Muscle of leg (tissue), 11 donors: Measurements from ENCODE around the gene CDC42EP4. TPM values are rescaled to one million over a fixed set of nuclear protein-coding genes. Genes with fewer than 3 reads are reported as not detected.
"Not testable (repeated sequence)": the region's sequence is repeated elsewhere in the genome, so short reads cannot be mapped to it uniquely, and the experiment has no call there.

Source experiments
- DNase-seq: peaks from one replicate; pipeline ENCODE4 v3.0.0; 2013
- H3K27ac ChIP-seq: one replicate; pipeline ENCODE4 v1.5.1; 2013; ENCODE audit warnings: mild to moderate bottlenecking, low read length, control low read depth
- H3K27me3 ChIP-seq: one replicate; pipeline ENCODE4 v1.6.1; 2013; ENCODE audit warnings: low read length; ENCODE audit not compliant: control insufficient read depth, insufficient read depth
- H3K36me3 ChIP-seq: one replicate; pipeline ENCODE4 v1.6.1; 2013; ENCODE audit warnings: low read length; ENCODE audit not compliant: control insufficient read depth, insufficient read depth
- H3K4me1 ChIP-seq: one replicate; pipeline ENCODE4 v1.6.1; 2013; ENCODE audit warnings: low read length; ENCODE audit not compliant: control insufficient read depth, insufficient read depth
- H3K4me3 ChIP-seq: one replicate; pipeline ENCODE4 v1.5.1; 2013; ENCODE audit warnings: low read length, control low read depth
- H3K9me3 ChIP-seq: replicated peaks from 2 replicates; pipeline ENCODE4 v1.6.1; 2013; ENCODE audit warnings: low read depth, low read length; ENCODE audit not compliant: control insufficient read depth
- WGBS: methylation state at CpG from one replicate; pipeline ENCODE4 v1.1.5; 2013; ENCODE audit warnings: missing lambda C conversion rate; ENCODE audit not compliant: insufficient coverage; 5-methylcytosine and 5-hydroxymethylcytosine counted together
- polyA plus RNA-seq, 8 donors: library from polyadenylated mRNA; unstranded; fragments of 120-200 nt; gene quantifications; one replicate each; pipeline versions ENCODE4 v1.2.1 to v1.2.3, GENCODE V29; 2013; ENCODE audit warnings: inconsistent platforms in 1 of 8, low replicate concordance in 1 of 8; ENCODE audit not compliant: insufficient read length in 8 of 8, insufficient read depth in 1 of 8
- total RNA-seq: library from RNA; stranded (reverse); fragments of 120-200 nt; gene quantifications from one replicate; pipeline ENCODE4 v1.2.4, GENCODE V29; 2013

The CDC42EP4 gene
- total and polyA plus RNA-seq, 9 donors: 13.4 to 30.9 (median 21.5) TPM

GRCh38 chr17:73312887-73313286, 1.1 kb upstream of the CDC42EP4 start:
- H3K9me3 ChIP-seq, H3K4me3 ChIP-seq, H3K27ac ChIP-seq, DNase-seq, H3K27me3 ChIP-seq, H3K36me3 ChIP-seq: not testable (repeated sequence)
- whole genome bisulfite sequencing: 68% methylated on average over 3 of the region's 11 CpGs
- peaks cover 45% of the 10 kb centered on the region for H3K4me1 ChIP-seq

- 0% methylated on average over 35 of the region's 38 CpGs for WGBS
- no peak for DNase-seq
These were observed 397 bp downstream of the CDC42EP4 start for GRCh38 chr17:73311428-73311780.

GRCh38 chr17:73309727-73310596, 1.8 kb downstream of the CDC42EP4 start:
- Histone ChIP-seq H3K27ac (peak overlapping the region; percentile 96), H3K9me3 (no peaks in the 10 kb centered on the region), H3K27me3 (no peaks in the 10 kb centered on the region), H3K4me1 (peaks cover 54% of the 10 kb centered on the region), H3K4me3 (peak overlapping the region; percentile 99), H3K36me3 (no peaks in the 10 kb centered on the region)
- 8% methylated on average over 8 of the region's 21 CpGs for WGBS
- DNase-seq: peak; percentile 57

More at GRCh38 chr17:73311428-73311780, 397 bp downstream of the CDC42EP4 start:
- peak overlapping the region; percentile 99 for H3K4me3 ChIP-seq
- no peaks in the 10 kb centered on the region for H3K9me3 ChIP-seq
- H3K27me3 ChIP-seq: no peaks in the 10 kb centered on the region
- peak overlapping the region; percentile 96 for H3K27ac ChIP-seq
- H3K36me3 ChIP-seq: no peaks in the 10 kb centered on the region
- H3K4me1 ChIP-seq: peaks cover 39% of the 10 kb centered on the region

GRCh38 chr17:73308959-73309358, 2.8 kb downstream of the CDC42EP4 start:
- not testable (repeated sequence) for H3K4me3 ChIP-seq, H3K36me3 ChIP-seq, H3K9me3 ChIP-seq, H3K27ac ChIP-seq, H3K27me3 ChIP-seq, DNase-seq
- H3K4me1 ChIP-seq: peaks cover 64% of the 10 kb centered on the region
- 86% methylated on average over 1 of the region's 5 CpGs for WGBS

- no peaks in the 10 kb centered on the region for H3K27me3 ChIP-seq
- no peak overlapping the region for H3K4me3 ChIP-seq
- no peak for DNase-seq
- no peaks in the 10 kb centered on the region for H3K9me3 ChIP-seq
- 77% methylated on average over 13 of the region's 23 CpGs for WGBS
- no peak overlapping the region for H3K27ac ChIP-seq
- H3K4me1 ChIP-seq: peaks cover 65% of the 10 kb centered on the region
- H3K36me3 ChIP-seq: no peaks in the 10 kb centered on the region
These were observed 3.6 kb downstream of the CDC42EP4 start for GRCh38 chr17:73308017-73308823.

- Histone ChIP-seq H3K27ac (no peak overlapping the region), H3K27me3 (no peaks in the 10 kb centered on the region), H3K9me3 (no peaks in the 10 kb centered on the region), H3K4me1 (peaks cover 59% of the 10 kb centered on the region), H3K36me3 (no peaks in the 10 kb centered on the region), H3K4me3 (no peak overlapping the region)
- no CpG with 5 or more reads among the region's 9 CpGs for whole genome bisulfite sequencing
- no peak for DNase-seq
These were observed 4.7 kb downstream of the CDC42EP4 start for GRCh38 chr17:73307130-73307529.

GRCh38 chr17:73305845-73306836, 5.7 kb downstream of the CDC42EP4 start:
- H3K4me3 ChIP-seq: peak overlapping the region; percentile 32
- WGBS: 47% methylated on average over 5 of the region's 11 CpGs
- peaks cover 59% of the 10 kb centered on the region for H3K4me1 ChIP-seq
- H3K27ac ChIP-seq: peak overlapping the region; percentile 93
- H3K9me3 ChIP-seq: no peaks in the 10 kb centered on the region
- H3K27me3 ChIP-seq: no peaks in the 10 kb centered on the region
- DNase-seq: no peak
- H3K36me3 ChIP-seq: no peaks in the 10 kb centered on the region

GRCh38 chr17:73304971-73305812, 6.6 kb downstream of the CDC42EP4 start:
- H3K36me3 ChIP-seq: no peaks in the 10 kb centered on the region
- H3K4me1 ChIP-seq: peaks cover 58% of the 10 kb centered on the region
- 12% methylated on average over 15 of the region's 16 CpGs for WGBS
- H3K27ac ChIP-seq: peak overlapping the region; percentile 93
- peak; percentile 89 for DNase-seq
- no peaks in the 10 kb centered on the region for H3K27me3 ChIP-seq
- peak overlapping the region; percentile 32 for H3K4me3 ChIP-seq
- no peaks in the 10 kb centered on the region for H3K9me3 ChIP-seq

GRCh38 chr17:73304438-73304837, 7.4 kb downstream of the CDC42EP4 start:
- peaks cover 58% of the 10 kb centered on the region for H3K4me1 ChIP-seq
- WGBS: 80% methylated on average over 1 of the region's 8 CpGs

More at GRCh38 chr17:73304438-73304837, 7.4 kb downstream of the CDC42EP4 start:
- peak; percentile 68 for DNase-seq
- Histone ChIP-seq H3K36me3 (no peaks in the 10 kb centered on the region), H3K9me3 (no peaks in the 10 kb centered on the region), H3K4me3 (no peak overlapping the region), H3K27ac (peak overlapping the region; percentile 93), H3K27me3 (no peaks in the 10 kb centered on the region)
